Measurements from ENCODE around the gene FABP2.
"Not testable (repeated sequence)": the region's sequence is repeated elsewhere in the genome, so short reads cannot be mapped to it uniquely, and the experiment has no call there.

DNA sequence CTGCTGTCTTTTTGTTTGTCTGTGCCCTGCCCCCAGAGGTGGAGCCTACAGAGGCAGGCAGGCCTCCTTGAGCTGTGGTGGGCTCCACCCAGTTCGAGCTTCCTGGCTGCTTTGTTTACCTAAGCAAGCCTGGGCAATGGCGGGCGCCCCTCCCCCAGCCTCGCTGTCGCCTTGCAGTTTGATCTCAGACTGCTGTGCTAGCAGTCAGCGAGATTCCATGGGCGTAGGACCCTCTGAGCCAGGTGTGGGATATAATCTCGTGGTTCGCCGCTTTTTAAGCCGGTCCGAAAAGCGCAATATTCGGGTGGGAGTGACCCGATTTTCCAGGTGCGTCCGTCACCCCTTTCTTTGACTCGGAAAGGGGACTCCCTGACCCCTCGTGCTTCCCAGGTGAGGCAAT is 42.4 kb downstream of the FABP2 start:
- TF ChIP-seq, protein P1, sequence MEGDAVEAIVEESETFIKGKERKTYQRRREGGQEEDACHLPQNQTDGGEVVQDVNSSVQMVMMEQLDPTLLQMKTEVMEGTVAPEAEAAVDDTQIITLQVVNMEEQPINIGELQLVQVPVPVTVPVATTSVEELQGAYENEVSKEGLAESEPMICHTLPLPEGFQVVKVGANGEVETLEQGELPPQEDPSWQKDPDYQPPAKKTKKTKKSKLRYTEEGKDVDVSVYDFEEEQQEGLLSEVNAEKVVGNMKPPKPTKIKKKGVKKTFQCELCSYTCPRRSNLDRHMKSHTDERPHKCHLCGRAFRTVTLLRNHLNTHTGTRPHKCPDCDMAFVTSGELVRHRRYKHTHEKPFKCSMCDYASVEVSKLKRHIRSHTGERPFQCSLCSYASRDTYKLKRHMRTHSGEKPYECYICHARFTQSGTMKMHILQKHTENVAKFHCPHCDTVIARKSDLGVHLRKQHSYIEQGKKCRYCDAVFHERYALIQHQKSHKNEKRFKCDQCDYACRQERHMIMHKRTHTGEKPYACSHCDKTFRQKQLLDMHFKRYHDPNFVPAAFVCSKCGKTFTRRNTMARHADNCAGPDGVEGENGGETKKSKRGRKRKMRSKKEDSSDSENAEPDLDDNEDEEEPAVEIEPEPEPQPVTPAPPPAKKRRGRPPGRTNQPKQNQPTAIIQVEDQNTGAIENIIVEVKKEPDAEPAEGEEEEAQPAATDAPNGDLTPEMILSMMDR (IDR thresholded peaks at IDR 0.05): not testable (repeated sequence)
- not testable (repeated sequence) for TF ChIP-seq ZFX (IDR thresholded peaks at IDR 0.05; ENCODE audit: borderline replicate concordance)
